GM12878 (cell line): Measurements from ENCODE around the gene TUBGCP3. TPM values are rescaled to one million over a fixed set of nuclear protein-coding genes. Genes with fewer than 3 reads are reported as not detected.

Experiments used
- ATAC-seq: fragments of 200-7000 bp; cut with Tn5 transposase; 3 replicates; pipeline ENCODE4 v1.9.1; 2020; ENCODE audit warnings: mild to moderate bottlenecking, moderate library complexity
- BruUV-seq: library from RNA; stranded (reverse); fragments of 400-500 nt; replicated peaks from 2 replicates; lab custom pipeline; 2021; lab: Mats Ljungman, UMichigan
- CTCF ChIA-PET: fragments of 300-600 bp; sonication (Branson Sonifier 250); formaldehyde crosslinking; extraction: SDS; loops from one replicate; lab custom pipeline; 2021; ENCODE audit warnings: inconsistent platforms; lab: Yijun Ruan, JAX
- POLR2A ChIA-PET: fragments of 350-600 bp; formaldehyde crosslinking; extraction: SDS; loops from one replicate; lab custom pipeline; 2021; ENCODE audit warnings: inconsistent platforms; lab: Charles Lee
- RAD21 ChIA-PET: fragments of 300-600 bp; sonication (Branson Sonifier 250); formaldehyde crosslinking; loops from one replicate; lab custom pipeline; 2023; ENCODE audit warnings: antibody characterized with exemption; ENCODE audit not compliant: unreplicated experiment; lab: Charles Lee
- SMC1A ChIA-PET: fragments of 300-600 bp; sonication (Branson Sonifier 250); formaldehyde crosslinking; loops from one replicate; lab custom pipeline; 2023; ENCODE audit not compliant: unreplicated experiment, uncharacterized antibody; lab: Charles Lee
- DNase-seq: peaks from one replicate; pipeline ENCODE4 v3.0.0-alpha.2; 2011; ENCODE audit warnings: low read depth, low spot score
- FAIRE-seq: peaks from 3 replicates; lab custom pipeline; 2011; peaks lifted over from hg19 to GRCh38; lab: Jason Lieb, UNC
- H2AFZ ChIP-seq: 2 replicates; pipeline ENCODE4 v1.6.0; 2011; ENCODE audit warnings: low read depth, low read length, control low read depth; ENCODE audit not compliant: control insufficient read depth
- H3K27ac ChIP-seq: 2 replicates; pipeline ENCODE4 v1.5.1; 2011; ENCODE audit warnings: control low read depth; ENCODE audit not compliant: control insufficient read depth, insufficient read depth
- H3K27me3 ChIP-seq, 2 experiments: replicated peaks in 1 of 2; 2 replicates each; pipeline versions ENCODE4 v1.6.0 to v1.6.1; 2011; ENCODE audit warnings: low read length in 1 of 2; ENCODE audit not compliant: control insufficient read depth in 2 of 2, insufficient read depth in 2 of 2
- H3K36me3 ChIP-seq, 2 experiments: 2 replicates each; pipeline ENCODE4 v1.5.1; 2011; ENCODE audit warnings: low read length in 1 of 2; ENCODE audit not compliant: control insufficient read depth in 2 of 2, insufficient read depth in 2 of 2
- H3K4me1 ChIP-seq: 2 replicates; pipeline ENCODE4 v1.6.1; 2011; ENCODE audit warnings: mild to moderate bottlenecking, low read length, moderate library complexity, mixed read lengths; ENCODE audit not compliant: control insufficient read depth, insufficient read depth
- H3K4me2 ChIP-seq: 2 replicates; pipeline ENCODE4 v1.6.0; 2011; ENCODE audit warnings: control low read depth; ENCODE audit not compliant: control insufficient read depth, insufficient read depth
- H3K4me3 ChIP-seq: fragments of 200-600 bp; sonication (generic); 2 replicates; pipeline ENCODE4 v1.5.1; 2016
- H3K79me2 ChIP-seq: 2 replicates; pipeline ENCODE4 v1.6.0; 2011; ENCODE audit warnings: low read length; ENCODE audit not compliant: control insufficient read depth, insufficient read depth
- H3K9ac ChIP-seq: 2 replicates; pipeline ENCODE4 v1.8.0; 2011; ENCODE audit warnings: low read length, control low read depth, mixed read lengths; ENCODE audit not compliant: control insufficient read depth, insufficient read depth
- H3K9me3 ChIP-seq: replicated peaks from 3 replicates; pipeline ENCODE4 v1.5.1; 2011; ENCODE audit warnings: mild to moderate bottlenecking, low read length; ENCODE audit not compliant: control insufficient read depth, insufficient read depth
- H4K20me1 ChIP-seq: 2 replicates; pipeline ENCODE4 v1.6.0; 2011; ENCODE audit not compliant: control insufficient read depth, insufficient read depth
- BMI1 ChIP-seq: fragments of 450-650 bp; IDR thresholded peaks from 2 replicates; pipeline ENCODE4 v1.6.1; 2016; ENCODE audit warnings: mild to moderate bottlenecking, moderate library complexity, borderline replicate concordance
- CBX3 ChIP-seq: fragments of 200-600 bp; sonication (generic); IDR thresholded peaks from 2 replicates; pipeline ENCODE4 v1.6.1; 2016; ENCODE audit warnings: low read depth, borderline replicate concordance
- E2F4 ChIP-seq: IDR thresholded peaks from 2 replicates; pipeline ENCODE4 v1.6.1; 2012; ENCODE audit warnings: low read depth, low read length, improper control_type of control experiment
- KDM1A ChIP-seq: fragments of 200-600 bp; sonication (generic); IDR thresholded peaks from 2 replicates; pipeline ENCODE4 v1.6.1; 2016; ENCODE audit warnings: borderline replicate concordance
- PAX8 ChIP-seq: fragments of 450-650 bp; IDR thresholded peaks from 2 replicates; pipeline ENCODE4 v1.6.1; 2017; ENCODE audit warnings: mild to moderate bottlenecking, moderate library complexity
- ZNF384 ChIP-seq: IDR thresholded peaks from 2 replicates; pipeline ENCODE4 v1.6.1; 2012; ENCODE audit warnings: low read depth, mild to moderate bottlenecking, low read length, improper control_type of control experiment, borderline replicate concordance
- WGBS: methylation state at CpG from one replicate; pipeline ENCODE4 v1.1.6; 2016; ENCODE audit warnings: low lambda C conversion rate; ENCODE audit not compliant: insufficient replicate concordance, insufficient coverage; ENCODE audit errors: missing lambda C conversion rate; 5-methylcytosine and 5-hydroxymethylcytosine counted together
- in situ Hi-C: fragments of 300-500 bp; cut with MboI; formaldehyde crosslinking; loops from 9 replicates; pipeline ENCODE4 v1.14.3; 2018; ENCODE audit warnings: mixed read lengths
- intact Hi-C: fragments of 100-400 bp; cut with micrococcal nuclease; formaldehyde crosslinking; loops from one replicate; pipeline ENCODE4 v1.14.2; 2022; ENCODE audit not compliant: unreplicated experiment
- polyA plus RNA-seq, 11 experiments: library from polyadenylated mRNA; depleted of rRNA in 4 of 11; unstranded in 6 of 11; stranded (reverse) in 5 of 11; fragments of >200 nt; fragmentation: Nextera tagmentation in 4 of 11; fragmentation: Illumina TruSeq in 1 of 11; extraction: Ambion mirVana in 4 of 11; extraction: Trizol in 1 of 11; gene quantifications; 1 replicate in 1 of 11; 2 replicates in 10 of 11; pipeline versions ENCODE4 v1.2.1 to v1.2.3, GENCODE V29; 2011 to 2016; ENCODE audit warnings: inconsistent platforms in 2 of 11, missing spikeins in 2 of 11, low read depth in 1 of 11
- total RNA-seq, 4 experiments: library from RNA; depleted of rRNA in 3 of 4; stranded (reverse); fragments of >200 nt in 3 of 4; fragmentation: Illumina TruSeq in 1 of 4; extraction: Trizol in 1 of 4; gene quantifications; 2 replicates each; pipeline versions ENCODE4 v1.2.1 to v1.2.3, GENCODE V29; 2013 to 2021

Gene TUBGCP3
- total and polyA plus RNA-seq, 10 of the 15 experiments (the other 5 are each of a cell fraction or from before 2014, with no cell fraction given): 4.0 to 34.0 (median 22.6) TPM

GRCh38 chr13:112561478-112561877 is 26.5 kb downstream of the TUBGCP3 start (continued):
- no peak for TF ChIP-seq ZNF384
- no peak for TF ChIP-seq PAX8
- TF ChIP-seq, all 136 proteins: peak for 0

GRCh38 chr13:112558696-112559418 is 29.1 kb downstream of the TUBGCP3 start:
- H3K79me2 ChIP-seq: peaks cover 5% of the 10 kb centered on the region
- no peak overlapping the region for H3K4me3 ChIP-seq
- WGBS: 85% methylated on average over 10 of the region's 10 CpGs
- ChIA-PET RAD21 (no interaction called here), SMC1A (no interaction called here), POLR2A (no interaction called here), CTCF (interaction anchor here (0.9 kb wide), 1 partner anchor 10 kb away, joined by 3 read pairs; no protein-coding TSS in a partner anchor)
- no TSS peak for BruUV-seq
- H3K4me2 ChIP-seq: no peak overlapping the region
- no peaks in the 10 kb centered on the region for H3K9me3 ChIP-seq
- H2AFZ ChIP-seq: no peak overlapping the region
- H4K20me1 ChIP-seq: no peaks in the 10 kb centered on the region
- H3K36me3 ChIP-seq: peaks cover 34 to 39% of the 10 kb centered on the region in 2 experiments
- H3K9ac ChIP-seq: no peak overlapping the region
- in situ Hi-C loops (no loop called here), intact Hi-C loops (no loop called here)
- ATAC-seq (no peak), FAIRE-seq (no peak), DNase-seq (no peak)
- H3K27ac ChIP-seq: no peak overlapping the region
- no peaks in the 10 kb centered on the region for H3K4me1 ChIP-seq
- H3K27me3 ChIP-seq: no peaks in the 10 kb centered on the region
- no peak for TF ChIP-seq E2F4
- TF ChIP-seq BMI1: no peak
- TF ChIP-seq CBX3: no peak
- no peak for TF ChIP-seq KDM1A
- TF ChIP-seq, all 136 proteins: peak for 0
